Stimulated activated CD4-positive, alpha-beta T cell treated with anti-CD3 and anti-CD28 coated beads, Interleukin-4, amount 100 ng/mL, for 48 hours (primary cell): ENCODE measurements around the gene NABP2.
"Not testable (repeated sequence)": the region's sequence is repeated elsewhere in the genome, so short reads cannot be mapped to it uniquely, and the experiment has no call there.

Source experiments
- DNase-seq, 2 donors: peaks; one replicate each; pipeline ENCODE4 v3.0.0-alpha.2; 2020; ENCODE audit warnings: low read depth in 2 of 2

NABP2 gene

GRCh38 chr12:56244494-56244893, 20.4 kb downstream of the NABP2 start:
- no peak for DNase-seq

GRCh38 chr12:56247923-56248322, 23.8 kb downstream of the NABP2 start:
- DNase-seq = no peak

GRCh38 chr12:56248711-56249110, 24.6 kb downstream of the NABP2 start:
- no peak for DNase-seq

- DNase-seq = no peak
Observed at GRCh38 chr12:56252649-56253048, 28.5 kb downstream of the NABP2 start.

GRCh38 chr12:56253091-56253490, 28.9 kb downstream of the NABP2 start:
- no peak for DNase-seq

GRCh38 chr12:56255671-56256070, 31.5 kb downstream of the NABP2 start:
- DNase-seq = no peak

- DNase-seq = no peak
Observed at GRCh38 chr12:56256326-56256960, 32.3 kb downstream of the NABP2 start.

GRCh38 chr12:56257071-56257470, 32.9 kb downstream of the NABP2 start:
- DNase-seq = no peak

GRCh38 chr12:56257491-56258067, 33.4 kb downstream of the NABP2 start:
- DNase-seq = no peak

GRCh38 chr12:56258068-56258819, 34.1 kb downstream of the NABP2 start, which contains the start of gene ANKRD52:
Gene ANKRD52 (minus strand): TSS chr12:56258384. CDS start chr12:56258269, 115 bp downstream.
- peak; percentile 75 to 77 for DNase-seq

- no peak for DNase-seq
Observed at GRCh38 chr12:56258820-56259183, 34.7 kb downstream of the NABP2 start.

- DNase-seq = no peak
Observed at GRCh38 chr12:56260380-56260779, 36.2 kb downstream of the NABP2 start.

- no peak for DNase-seq
Observed at GRCh38 chr12:56260921-56261320, 36.8 kb downstream of the NABP2 start.

- no peak for DNase-seq
Observed at GRCh38 chr12:56261503-56262232, 37.5 kb downstream of the NABP2 start.

- not testable (repeated sequence) for DNase-seq
Observed at GRCh38 chr12:56262955-56263354, 38.8 kb downstream of the NABP2 start.

- DNase-seq = not testable (repeated sequence)
Observed at GRCh38 chr12:56266068-56266692, 42.0 kb downstream of the NABP2 start.

- DNase-seq = peak; percentile 74 to 83
Observed at GRCh38 chr12:56266693-56267442, 42.7 kb downstream of the NABP2 start, which contains the start of gene COQ10A. Gene COQ10A (plus strand): TSS chr12:56266942. CDS start chr12:56267119, 177 bp downstream.

GRCh38 chr12:56267443-56268071, 43.4 kb downstream of the NABP2 start:
- DNase-seq = no peak

GRCh38 chr12:56271031-56271430, 46.9 kb downstream of the NABP2 start:
- no peak for DNase-seq

GRCh38 chr12:56272468-56272867, 48.3 kb downstream of the NABP2 start:
- DNase-seq = not testable (repeated sequence)
